Natural killer cell (primary cell): ENCODE results near the gene SAXO1. TPM values are rescaled to one million over a fixed set of nuclear protein-coding genes. Genes with fewer than 3 reads are reported as not detected.
"Not testable (repeated sequence)": the region's sequence is repeated elsewhere in the genome, so short reads cannot be mapped to it uniquely, and the experiment has no call there.

Experiments
- ATAC-seq, 3 donors: fragments of 150-1000 bp in 2 of 3; fragments of 200-7000 bp in 1 of 3; cut with Tn5 transposase; 1 replicate in 1 of 3; 2 replicates in 2 of 3; pipeline ENCODE4 v1.10.0; 2021; ENCODE audit warnings: mild to moderate bottlenecking in 2 of 3, moderate library complexity in 2 of 3
- DNase-seq, 2 donors: peaks; one replicate each; pipeline versions ENCODE4 v3.0.0 to v3.0.0-alpha.2; 2013 to 2021; ENCODE audit warnings: mixed read lengths in 1 of 2
- H3K27ac ChIP-seq: one replicate; pipeline ENCODE4 v1.5.1; 2013; ENCODE audit warnings: mild to moderate bottlenecking, low read length
- H3K27me3 ChIP-seq: one replicate; pipeline ENCODE4 v1.6.1; 2013; ENCODE audit warnings: low read length; ENCODE audit not compliant: control insufficient read depth, insufficient read depth
- H3K36me3 ChIP-seq: one replicate; pipeline ENCODE4 v1.6.1; 2013; ENCODE audit warnings: low read length; ENCODE audit not compliant: control insufficient read depth, insufficient read depth
- H3K4me1 ChIP-seq: one replicate; pipeline ENCODE4 v1.6.1; 2013; ENCODE audit warnings: low read length; ENCODE audit not compliant: control insufficient read depth, insufficient read depth
- H3K4me3 ChIP-seq: one replicate; pipeline ENCODE4 v1.5.1; 2013; ENCODE audit warnings: low read length
- H3K9me3 ChIP-seq: one replicate; pipeline ENCODE4 v1.6.1; 2013; ENCODE audit warnings: low read length; ENCODE audit not compliant: control insufficient read depth, insufficient read depth
- H3K27ac Mint-ChIP-seq, 2 donors: one replicate each; pipeline ENCODE4 v1.8.0; 2022; ENCODE audit warnings: mild to moderate bottlenecking in 2 of 2, mixed read lengths in 2 of 2, moderate library complexity in 1 of 2
- H3K27me3 Mint-ChIP-seq, 2 donors: one replicate each; pipeline ENCODE4 v1.8.0; 2022; ENCODE audit warnings: low read depth in 2 of 2, mixed read lengths in 2 of 2
- H3K36me3 Mint-ChIP-seq: one replicate; pipeline ENCODE4 v1.8.0; 2022; ENCODE audit warnings: mixed read lengths
- H3K4me1 Mint-ChIP-seq, 2 donors: one replicate each; pipeline ENCODE4 v1.8.0; 2022; ENCODE audit warnings: mixed read lengths in 2 of 2
- H3K4me3 Mint-ChIP-seq: one replicate; pipeline ENCODE4 v1.8.0; 2022; ENCODE audit warnings: mild to moderate bottlenecking, moderate library complexity, mixed read lengths
- H3K9me3 Mint-ChIP-seq, 2 donors: one replicate each; pipeline ENCODE4 v1.8.0; 2022; ENCODE audit warnings: mixed read lengths in 2 of 2
- CTCF ChIP-seq: fragments of 200-600 bp; IDR thresholded peaks from one replicate; pipeline ENCODE4 v1.8.0; 2022; ENCODE audit warnings: antibody characterized with exemption
- WGBS: methylation state at CpG from one replicate; pipeline ENCODE4 v1.1.7; 2013; ENCODE audit warnings: missing lambda C conversion rate; ENCODE audit not compliant: insufficient coverage; 5-methylcytosine and 5-hydroxymethylcytosine counted together
- intact Hi-C: fragments of 100-400 bp; cut with micrococcal nuclease; formaldehyde crosslinking; loops from one replicate; pipeline ENCODE4 v1.14.2; 2022
- total RNA-seq, 4 donors: library from RNA; stranded (reverse); fragments of 120-200 nt in 1 of 4; gene quantifications; one replicate each; pipeline versions ENCODE4 v1.2.3 to v1.2.4, GENCODE V29; 2013 to 2022

The SAXO1 gene
- total RNA-seq, 3 donors from 2014 or later (not counting 1 experiment from before 2014, with no cell fraction given): 0.21 to 0.28 TPM; not detected in 1

- Mint-ChIP-seq H3K9me3 (no peaks in the 10 kb centered on the region), H3K4me1 (no peaks in the 10 kb centered on the region), H3K36me3 (no peaks in the 10 kb centered on the region), H3K27me3 (peaks cover 6 to 11% of the 10 kb centered on the region in 2 donors), H3K4me3 (no peak overlapping the region), H3K27ac (no peak overlapping the region)
- no peak for TF ChIP-seq CTCF
- H3K4me3 ChIP-seq: no peak overlapping the region
- 48% methylated on average over 6 of the region's 7 CpGs for WGBS
- no peaks in the 10 kb centered on the region for H3K9me3 ChIP-seq
- ATAC-seq (no peak), DNase-seq (no peak)
- no peak overlapping the region for H3K27ac ChIP-seq
- no peaks in the 10 kb centered on the region for H3K36me3 ChIP-seq
- no peaks in the 10 kb centered on the region for H3K4me1 ChIP-seq
- intact Hi-C loops: no loop called here
- H3K27me3 ChIP-seq: no peaks in the 10 kb centered on the region
These were observed 96.7 kb downstream of the SAXO1 start for GRCh38 chr9:18936094-18936871.

- Mint-ChIP-seq H3K36me3 (no peaks in the 10 kb centered on the region), H3K27me3 (peaks cover 6 to 11% of the 10 kb centered on the region in 2 donors), H3K27ac (no peak overlapping the region), H3K9me3 (no peaks in the 10 kb centered on the region), H3K4me1 (no peaks in the 10 kb centered on the region), H3K4me3 (no peak overlapping the region)
- no peaks in the 10 kb centered on the region for H3K9me3 ChIP-seq
- intact Hi-C loops: no loop called here
- no peaks in the 10 kb centered on the region for H3K4me1 ChIP-seq
- DNase-seq (no peak), ATAC-seq (no peak)
- H3K27me3 ChIP-seq: no peaks in the 10 kb centered on the region
- no peak overlapping the region for H3K4me3 ChIP-seq
- 83% methylated on average over 1 of the region's 2 CpGs for WGBS
- no peaks in the 10 kb centered on the region for H3K36me3 ChIP-seq
- no peak overlapping the region for H3K27ac ChIP-seq
- no peak for TF ChIP-seq CTCF
These were observed 97.5 kb downstream of the SAXO1 start for GRCh38 chr9:18935541-18935940.

GRCh38 chr9:18930611-18931010 lies 102.4 kb downstream of the SAXO1 start:
- H3K9me3 Mint-ChIP-seq, intact Hi-C loops, H3K36me3 Mint-ChIP-seq, H3K27me3 ChIP-seq, ATAC-seq, H3K4me1 ChIP-seq, H3K4me3 Mint-ChIP-seq, DNase-seq, H3K9me3 ChIP-seq, H3K4me3 ChIP-seq, H3K27ac Mint-ChIP-seq, H3K27ac ChIP-seq, H3K36me3 ChIP-seq, H3K4me1 Mint-ChIP-seq: not testable (repeated sequence)
- H3K27me3 Mint-ChIP-seq: peaks cover 6 to 11% of the 10 kb centered on the region in 2 donors
- 81% methylated on average over 10 of the region's 13 CpGs for WGBS

GRCh38 chr9:18928711-18929110 lies 104.3 kb downstream of the SAXO1 start:
- H3K4me3 Mint-ChIP-seq: no peak overlapping the region
- no peak overlapping the region for H3K27ac Mint-ChIP-seq
- ATAC-seq (no peak), DNase-seq (no peak)
- WGBS: 85% methylated on average over 5 of the region's 7 CpGs
- no peaks in the 10 kb centered on the region for H3K4me1 Mint-ChIP-seq
- Histone ChIP-seq H3K36me3 (no peaks in the 10 kb centered on the region), H3K27me3 (no peaks in the 10 kb centered on the region), H3K4me1 (no peaks in the 10 kb centered on the region), H3K9me3 (no peaks in the 10 kb centered on the region), H3K4me3 (no peak overlapping the region), H3K27ac (no peak overlapping the region)
- intact Hi-C loops: no loop called here
- H3K27me3 Mint-ChIP-seq: no peaks in the 10 kb centered on the region
- no peak for TF ChIP-seq CTCF
- H3K36me3 Mint-ChIP-seq: no peaks in the 10 kb centered on the region
- H3K9me3 Mint-ChIP-seq: no peaks in the 10 kb centered on the region
